Esophagus muscularis mucosa (tissue), 4 donors: Measurements from ENCODE around the gene GLRA3. TPM values are rescaled to one million over a fixed set of nuclear protein-coding genes. Genes with fewer than 3 reads are reported as not detected.
"Not testable (repeated sequence)": the region's sequence is repeated elsewhere in the genome, so short reads cannot be mapped to it uniquely, and the experiment has no call there.

Source experiments
- DNase-seq: peaks from one replicate; pipeline ENCODE4 v3.0.0-alpha.2; 2017; ENCODE audit errors: extremely low spot score
- H3K27ac ChIP-seq, 4 donors: fragments of 200-600 bp; sonication (generic); replicated peaks in 1 of 4; 1 replicate in 3 of 4; 2 replicates in 1 of 4; pipeline ENCODE4 v1.5.1; 2016 to 2019; ENCODE audit warnings: mild to moderate bottlenecking in 1 of 4
- H3K27me3 ChIP-seq, 4 donors: fragments of 200-600 bp; sonication (generic); one replicate each; pipeline versions ENCODE4 v1.5.1 to v1.6.0; 2016 to 2019
- H3K36me3 ChIP-seq, 4 donors: fragments of 200-600 bp; sonication (generic); one replicate each; pipeline ENCODE4 v1.5.1; 2016 to 2019
- H3K4me1 ChIP-seq, 4 donors: fragments of 200-600 bp; sonication (generic); one replicate each; pipeline ENCODE4 v1.5.1; 2016 to 2019
- H3K4me3 ChIP-seq, 4 donors: fragments of 200-600 bp; sonication (generic); 1 replicate in 2 of 4; 2 replicates in 2 of 4; pipeline ENCODE4 v1.5.1; 2016 to 2019; ENCODE audit warnings: mild to moderate bottlenecking in 4 of 4, moderate library complexity in 1 of 4
- H3K9me3 ChIP-seq, 4 donors: fragments of 200-600 bp; sonication (generic); 1 replicate in 3 of 4; 2 replicates in 1 of 4; pipeline ENCODE4 v1.5.1; 2016 to 2019
- EP300 ChIP-seq: sonication (generic); formaldehyde crosslinking; IDR thresholded peaks from one replicate; pipeline ENCODE4 v1.6.1; 2017; ENCODE audit warnings: antibody characterized with exemption
- POLR2A ChIP-seq: fragments of 450-650 bp; IDR thresholded peaks from one replicate; pipeline ENCODE4 v1.6.1; 2017; ENCODE audit warnings: antibody characterized with exemption, moderate library complexity, mild to moderate bottlenecking, low read depth
- POLR2AphosphoS5 ChIP-seq, 2 donors: sonication (generic); formaldehyde crosslinking; IDR thresholded peaks; one replicate each; pipeline ENCODE4 v1.6.1; 2017; ENCODE audit warnings: antibody characterized with exemption in 2 of 2
- WGBS: methylation state at CpG from one replicate; pipeline ENCODE4 v1.1.5; 2018; 5-methylcytosine and 5-hydroxymethylcytosine counted together
- intact Hi-C: fragments of 100-400 bp; cut with DNase I; formaldehyde crosslinking; loops from one replicate; pipeline ENCODE4 v1.15.1; 2023
- total RNA-seq, 4 donors: library from RNA; depleted of rRNA; stranded (reverse); fragments of >200 nt; gene quantifications; one replicate each; pipeline versions ENCODE4 v1.1.0 to v1.2.1, GENCODE V29; 2016
- TF ChIP-seq, protein P1 (sequence below), 3 experiments: fragments of 200-600 bp in 2 of 3; fragments of 450-650 bp in 1 of 3; sonication (generic) in 2 of 3; IDR thresholded peaks; one replicate each; pipeline ENCODE4 v1.5.1; 2017 to 2019; ENCODE audit warnings: antibody characterized with exemption in 3 of 3, mild to moderate bottlenecking in 2 of 3, moderate library complexity in 1 of 3

The GLRA3 gene
- total RNA-seq, 4 donors from 2014 or later: under 0.01 to 0.39 (median 0.11) TPM; not detected in 1

GRCh38 chr4:174635732-174636131, 193.3 kb downstream of the GLRA3 start:
- H3K4me3 ChIP-seq: no peak overlapping the region
- 100% methylated on average over 1 of the region's 1 CpG for WGBS
- H3K9me3 ChIP-seq: no peaks in the 10 kb centered on the region
- DNase-seq: no peak
- H3K27me3 ChIP-seq: no peaks in the 10 kb centered on the region
- no peaks in the 10 kb centered on the region for H3K36me3 ChIP-seq
- no peak overlapping the region for H3K27ac ChIP-seq
- peaks cover 0 to 3% (median 0%) of the 10 kb centered on the region in 4 donors for H3K4me1 ChIP-seq
- TF ChIP-seq, protein P1, sequence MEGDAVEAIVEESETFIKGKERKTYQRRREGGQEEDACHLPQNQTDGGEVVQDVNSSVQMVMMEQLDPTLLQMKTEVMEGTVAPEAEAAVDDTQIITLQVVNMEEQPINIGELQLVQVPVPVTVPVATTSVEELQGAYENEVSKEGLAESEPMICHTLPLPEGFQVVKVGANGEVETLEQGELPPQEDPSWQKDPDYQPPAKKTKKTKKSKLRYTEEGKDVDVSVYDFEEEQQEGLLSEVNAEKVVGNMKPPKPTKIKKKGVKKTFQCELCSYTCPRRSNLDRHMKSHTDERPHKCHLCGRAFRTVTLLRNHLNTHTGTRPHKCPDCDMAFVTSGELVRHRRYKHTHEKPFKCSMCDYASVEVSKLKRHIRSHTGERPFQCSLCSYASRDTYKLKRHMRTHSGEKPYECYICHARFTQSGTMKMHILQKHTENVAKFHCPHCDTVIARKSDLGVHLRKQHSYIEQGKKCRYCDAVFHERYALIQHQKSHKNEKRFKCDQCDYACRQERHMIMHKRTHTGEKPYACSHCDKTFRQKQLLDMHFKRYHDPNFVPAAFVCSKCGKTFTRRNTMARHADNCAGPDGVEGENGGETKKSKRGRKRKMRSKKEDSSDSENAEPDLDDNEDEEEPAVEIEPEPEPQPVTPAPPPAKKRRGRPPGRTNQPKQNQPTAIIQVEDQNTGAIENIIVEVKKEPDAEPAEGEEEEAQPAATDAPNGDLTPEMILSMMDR (IDR thresholded peaks at IDR 0.05): no peak
- no peak for TF ChIP-seq POLR2A
- TF ChIP-seq EP300: no peak
- TF ChIP-seq POLR2AphosphoS5 (IDR thresholded peaks at IDR 0.05): no peak
- intact Hi-C loops: no loop called here

GRCh38 chr4:174633399-174633798, 195.6 kb downstream of the GLRA3 start:
- Histone ChIP-seq H3K4me1 (peaks cover 0 to 11% (median 6%) of the 10 kb centered on the region in 4 donors), H3K9me3 (no peaks in the 10 kb centered on the region), H3K27ac (no peak overlapping the region), H3K4me3 (no peak overlapping the region), H3K36me3 (no peaks in the 10 kb centered on the region), H3K27me3 (no peaks in the 10 kb centered on the region)
- no peak for DNase-seq
- intact Hi-C loops: no loop called here
- 92% methylated on average over 1 of the region's 1 CpG for WGBS
- TF ChIP-seq, protein P1 (IDR thresholded peaks at IDR 0.05): no peak
- TF ChIP-seq EP300: no peak
- no peak for TF ChIP-seq POLR2A
- no peak for TF ChIP-seq POLR2AphosphoS5 (IDR thresholded peaks at IDR 0.05)

- Histone ChIP-seq H3K27me3 (no peaks in the 10 kb centered on the region), H3K4me3 (no peak overlapping the region), H3K36me3 (no peaks in the 10 kb centered on the region), H3K9me3 (no peaks in the 10 kb centered on the region), H3K4me1 (peaks cover 0 to 20% (median 12%) of the 10 kb centered on the region in 4 donors), H3K27ac (no peak overlapping the region)
- intact Hi-C loops: loop anchor here (2.0 kb wide), 1 partner anchor 267 kb away; no protein-coding TSS in a partner anchor
- TF ChIP-seq POLR2A: no peak
- TF ChIP-seq, protein P1 (IDR thresholded peaks at IDR 0.05): peak; percentile 73 to 83 (median 81)
- DNase-seq: no peak
- WGBS: 30% methylated on average over 2 of the region's 2 CpGs
These were observed 196.9 kb downstream of the GLRA3 start for GRCh38 chr4:174631901-174632758.

DNA sequence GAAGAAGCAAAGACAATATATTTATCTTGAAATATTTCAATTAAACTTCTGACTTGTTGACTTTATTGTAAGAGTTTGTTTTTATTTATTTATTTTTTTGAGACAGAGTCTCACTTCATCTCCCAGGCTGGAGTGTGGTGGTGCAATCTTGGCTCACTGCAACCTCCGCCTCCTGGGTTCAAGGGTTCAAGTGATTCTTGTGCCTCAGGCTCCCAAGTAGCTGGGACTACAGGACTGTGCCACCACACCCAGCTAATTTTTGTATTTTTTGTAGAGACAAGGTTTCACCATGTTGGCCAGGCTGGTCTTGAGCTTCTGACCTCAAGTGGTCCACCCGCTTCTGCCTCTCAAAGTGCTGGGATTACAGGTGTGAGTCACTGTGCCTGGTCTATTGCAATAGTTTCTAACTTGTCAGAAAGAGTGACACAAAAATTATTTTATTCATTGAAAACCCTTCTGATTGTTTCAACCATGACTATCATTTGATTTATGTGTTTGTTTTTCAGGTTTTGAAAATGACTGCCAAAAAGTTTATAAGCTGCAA, 199.1 kb downstream of the GLRA3 start:
- DNase-seq, H3K27me3 ChIP-seq, H3K4me3 ChIP-seq, H3K27ac ChIP-seq, H3K36me3 ChIP-seq, H3K9me3 ChIP-seq: not testable (repeated sequence)
- peaks cover 0 to 20% (median 12%) of the 10 kb centered on the region in 4 donors for H3K4me1 ChIP-seq
- 97% methylated on average over 2 of the region's 2 CpGs for WGBS
- intact Hi-C loops: loop anchor here (2.0 kb wide), 1 partner anchor 265 kb away; no protein-coding TSS in a partner anchor

DNA sequence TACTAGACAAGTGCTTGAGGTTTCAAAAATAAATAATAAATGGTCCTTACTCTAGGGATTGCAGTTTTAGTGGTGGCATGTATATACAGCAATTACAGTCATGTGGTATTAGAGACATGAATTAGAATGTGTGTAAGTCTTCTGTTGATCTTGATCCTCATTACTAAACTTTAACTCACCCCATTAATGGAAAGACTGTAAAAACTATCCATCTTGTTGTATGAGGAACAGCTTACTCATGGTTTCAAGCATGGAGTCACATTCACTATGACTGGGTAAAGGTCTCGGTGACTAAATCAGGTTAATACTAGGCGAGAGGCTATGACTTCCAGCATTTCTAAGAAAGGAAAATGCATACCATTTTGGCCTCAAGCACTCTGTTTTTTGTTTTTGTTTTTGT, 199.8 kb downstream of the GLRA3 start:
- Histone ChIP-seq H3K4me3 (no peak overlapping the region), H3K9me3 (no peaks in the 10 kb centered on the region), H3K36me3 (no peaks in the 10 kb centered on the region), H3K4me1 (peaks cover 0 to 20% (median 12%) of the 10 kb centered on the region in 4 donors), H3K27me3 (no peaks in the 10 kb centered on the region), H3K27ac (no peak overlapping the region)
- WGBS: 85% methylated on average over 2 of the region's 2 CpGs
- DNase-seq: no peak
- intact Hi-C loops: no loop called here
- TF ChIP-seq POLR2AphosphoS5 (IDR thresholded peaks at IDR 0.05) (no peak), EP300 (no peak), POLR2A (no peak)
- TF ChIP-seq, protein P1 (IDR thresholded peaks at IDR 0.05): no peak
